Measurements from ENCODE around the gene ONECUT3. TPM values are rescaled to one million over a fixed set of nuclear protein-coding genes. Genes with fewer than 3 reads are reported as not detected.
A peak's percentile ranks its signal among the peaks of the same experiment; 100 is the strongest.
"Not testable (repeated sequence)": the region's sequence is repeated elsewhere in the genome, so short reads cannot be mapped to it uniquely, and the experiment has no call there.

ONECUT3 gene
- polyA plus RNA-seq, 1 of the 3 experiments (the other 2 are of a cell fraction): not detected

DNA sequence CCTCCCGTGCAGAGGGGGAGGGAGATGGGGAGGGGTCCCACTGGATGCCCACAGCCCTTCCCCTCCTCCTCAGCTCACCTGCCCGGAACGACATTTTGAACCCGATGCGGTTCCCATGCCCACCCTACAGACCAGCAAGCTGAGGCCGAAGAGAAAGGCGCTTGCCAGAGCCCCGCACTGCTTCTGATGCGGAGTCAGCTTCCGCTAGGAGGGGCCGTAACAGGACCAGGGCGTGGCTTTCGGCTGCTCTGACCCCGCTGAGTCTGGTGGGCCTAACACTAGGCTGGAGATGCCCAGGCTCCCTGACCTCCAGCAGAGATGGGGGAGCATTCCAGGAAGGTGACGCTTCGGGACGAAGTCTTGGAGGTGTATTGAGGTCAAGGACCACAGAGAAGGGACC is 6.7 kb downstream of the ONECUT3 start:
- 0% methylated on average over 1 of the region's 17 CpGs for WGBS (ENCODE audit: low lambda C conversion rate)
- no peaks in the 10 kb centered on the region for H3K9me3 ChIP-seq

DNA sequence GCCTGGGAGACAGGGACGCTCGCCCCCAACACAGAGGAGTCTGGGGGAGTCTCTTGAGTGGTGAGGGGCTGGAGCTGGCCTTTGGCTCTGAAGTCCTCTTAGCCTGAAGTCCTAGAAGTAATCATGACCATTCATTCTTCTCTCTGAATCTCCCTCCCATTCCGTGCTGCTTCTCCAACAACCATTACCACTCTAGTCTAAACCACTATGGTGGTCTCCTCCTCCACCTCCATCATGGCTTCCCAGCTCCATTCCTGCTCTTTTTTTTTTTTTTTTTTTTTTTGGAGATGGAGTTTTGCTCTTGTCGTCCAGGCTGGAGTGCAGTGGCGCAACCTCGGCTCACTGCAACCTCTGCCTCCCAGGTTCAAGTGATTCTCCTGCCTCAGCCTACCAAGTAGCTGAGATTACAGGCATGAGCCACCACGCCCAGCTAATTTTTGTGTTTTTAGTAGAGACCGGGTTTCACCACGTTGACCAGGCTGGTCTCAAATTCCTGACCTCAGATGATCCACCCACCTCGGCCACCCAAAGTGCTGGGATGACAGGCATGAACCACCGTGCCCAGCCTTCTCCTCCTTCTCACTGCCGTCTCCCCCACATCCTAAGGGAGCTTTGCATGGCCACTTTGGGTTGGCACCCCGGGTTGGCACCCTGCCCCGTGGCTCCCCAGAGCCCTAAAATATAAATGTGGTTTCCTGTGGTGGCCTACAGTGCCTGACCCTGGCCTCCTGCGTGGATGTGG is 7.7 kb downstream of the ONECUT3 start:
- DNase-seq; H3K9me3 ChIP-seq; H3K4me2 ChIP-seq; H3K36me3 ChIP-seq (replicated peaks in 1 of 2; ENCODE audit: control insufficient read depth in 1 of 2, insufficient read depth in 2 of 2, low read length in 1 of 2); H3K27ac ChIP-seq (ENCODE audit: low read depth in 2 of 2, low read length in 1 of 2); POLR2A ChIA-PET; H2AFZ ChIP-seq (ENCODE audit: low read depth); H3F3A ChIP-seq (replicated peaks; ENCODE audit: insufficient read depth); H3K4me1 ChIP-seq (ENCODE audit: control insufficient read depth in 1 of 2, insufficient read depth in 2 of 2, low read depth in 1 of 2, low read length in 1 of 2); H3K4me3 ChIP-seq (ENCODE audit: low read depth in 2 of 2, low read length in 1 of 2); H3K9ac ChIP-seq; H3K79me2 ChIP-seq (ENCODE audit: insufficient read depth); H3K9me2 ChIP-seq: not testable (repeated sequence)
- Histone ChIP-seq H4K20me1 (ENCODE audit: insufficient read depth) (peaks cover 15% of the 10 kb centered on the region), H3K27me3 (ENCODE audit: insufficient read depth) (peaks cover 96% of the 10 kb centered on the region)
- WGBS (ENCODE audit: low lambda C conversion rate): 5% methylated on average over 14 of the region's 15 CpGs
- CTCF ChIA-PET: interaction anchor here (0.8 to 9.3 kb wide), 7 partner anchors 15 to 88 kb away, joined by 3 to 128 read pairs (median 4); no protein-coding TSS in a partner anchor

More for the DNA sequence above, 6.7 kb downstream of the ONECUT3 start:
- Histone ChIP-seq H4K20me1 (ENCODE audit: insufficient read depth) (peaks cover 23% of the 10 kb centered on the region), H3K9ac (no peak overlapping the region), H3K36me3 (replicated peaks in 1 of 2; ENCODE audit: control insufficient read depth in 1 of 2, insufficient read depth in 2 of 2, low read length in 1 of 2) (no peaks in the 10 kb centered on the region), H3F3A (replicated peaks; ENCODE audit: insufficient read depth) (peaks cover 5% of the 10 kb centered on the region), H2AFZ (ENCODE audit: low read depth) (no peak overlapping the region), H3K4me2 (no peak overlapping the region), H3K79me2 (ENCODE audit: insufficient read depth) (no peaks in the 10 kb centered on the region), H3K27ac (ENCODE audit: low read depth in 2 of 2, low read length in 1 of 2) (no peak overlapping the region), H3K27me3 (ENCODE audit: insufficient read depth) (peaks cover 96% of the 10 kb centered on the region), H3K4me1 (ENCODE audit: control insufficient read depth in 1 of 2, insufficient read depth in 2 of 2, low read depth in 1 of 2, low read length in 1 of 2) (no peaks in the 10 kb centered on the region), H3K9me2 (no peaks in the 10 kb centered on the region), H3K4me3 (ENCODE audit: low read depth in 2 of 2, low read length in 1 of 2) (no peak overlapping the region)
- POLR2A ChIA-PET: no interaction called here
- DNase-seq: peak; percentile 46
- CTCF ChIA-PET: interaction anchor here (0.6 to 9.3 kb wide), 7 partner anchors 8 to 214 kb away, joined by 3 to 128 read pairs (median 4); no protein-coding TSS in a partner anchor
- no peak for TF ChIP-seq GATA2 (CRISPR knock-in tag; IDR thresholded peaks at IDR 0.05)
- TF ChIP-seq EZH2phosphoT487 (IDR thresholded peaks at IDR 0.05; ENCODE audit: borderline replicate concordance, low read depth): no peak
- no peak for TF ChIP-seq RCOR1 (IDR thresholded peaks at IDR 0.05; ENCODE audit: low read length)
- TF ChIP-seq GABPA (IDR thresholded peaks at IDR 0.05; ENCODE audit: low read depth): no peak
- TF ChIP-seq TAF1 (IDR thresholded peaks at IDR 0.05; ENCODE audit: borderline replicate concordance, low read depth, low read length): no peak
- TF ChIP-seq JUND (IDR thresholded peaks at IDR 0.05): no peak
- no peak for TF ChIP-seq MXI1 (IDR thresholded peaks at IDR 0.05; ENCODE audit: low read depth, low read length)
- TF ChIP-seq, protein P1, sequence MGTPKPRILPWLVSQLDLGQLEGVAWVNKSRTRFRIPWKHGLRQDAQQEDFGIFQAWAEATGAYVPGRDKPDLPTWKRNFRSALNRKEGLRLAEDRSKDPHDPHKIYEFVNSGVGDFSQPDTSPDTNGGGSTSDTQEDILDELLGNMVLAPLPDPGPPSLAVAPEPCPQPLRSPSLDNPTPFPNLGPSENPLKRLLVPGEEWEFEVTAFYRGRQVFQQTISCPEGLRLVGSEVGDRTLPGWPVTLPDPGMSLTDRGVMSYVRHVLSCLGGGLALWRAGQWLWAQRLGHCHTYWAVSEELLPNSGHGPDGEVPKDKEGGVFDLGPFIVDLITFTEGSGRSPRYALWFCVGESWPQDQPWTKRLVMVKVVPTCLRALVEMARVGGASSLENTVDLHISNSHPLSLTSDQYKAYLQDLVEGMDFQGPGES (IDR thresholded peaks at IDR 0.05; ENCODE audit: low read depth, low read length): no peak
- TF ChIP-seq, protein P2, sequence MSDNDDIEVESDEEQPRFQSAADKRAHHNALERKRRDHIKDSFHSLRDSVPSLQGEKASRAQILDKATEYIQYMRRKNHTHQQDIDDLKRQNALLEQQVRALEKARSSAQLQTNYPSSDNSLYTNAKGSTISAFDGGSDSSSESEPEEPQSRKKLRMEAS (IDR thresholded peaks at IDR 0.05; ENCODE audit: low read depth): no peak
- TF ChIP-seq, protein P3, sequence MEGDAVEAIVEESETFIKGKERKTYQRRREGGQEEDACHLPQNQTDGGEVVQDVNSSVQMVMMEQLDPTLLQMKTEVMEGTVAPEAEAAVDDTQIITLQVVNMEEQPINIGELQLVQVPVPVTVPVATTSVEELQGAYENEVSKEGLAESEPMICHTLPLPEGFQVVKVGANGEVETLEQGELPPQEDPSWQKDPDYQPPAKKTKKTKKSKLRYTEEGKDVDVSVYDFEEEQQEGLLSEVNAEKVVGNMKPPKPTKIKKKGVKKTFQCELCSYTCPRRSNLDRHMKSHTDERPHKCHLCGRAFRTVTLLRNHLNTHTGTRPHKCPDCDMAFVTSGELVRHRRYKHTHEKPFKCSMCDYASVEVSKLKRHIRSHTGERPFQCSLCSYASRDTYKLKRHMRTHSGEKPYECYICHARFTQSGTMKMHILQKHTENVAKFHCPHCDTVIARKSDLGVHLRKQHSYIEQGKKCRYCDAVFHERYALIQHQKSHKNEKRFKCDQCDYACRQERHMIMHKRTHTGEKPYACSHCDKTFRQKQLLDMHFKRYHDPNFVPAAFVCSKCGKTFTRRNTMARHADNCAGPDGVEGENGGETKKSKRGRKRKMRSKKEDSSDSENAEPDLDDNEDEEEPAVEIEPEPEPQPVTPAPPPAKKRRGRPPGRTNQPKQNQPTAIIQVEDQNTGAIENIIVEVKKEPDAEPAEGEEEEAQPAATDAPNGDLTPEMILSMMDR (IDR thresholded peaks at IDR 0.05): no peak
- TF ChIP-seq, protein P4, sequence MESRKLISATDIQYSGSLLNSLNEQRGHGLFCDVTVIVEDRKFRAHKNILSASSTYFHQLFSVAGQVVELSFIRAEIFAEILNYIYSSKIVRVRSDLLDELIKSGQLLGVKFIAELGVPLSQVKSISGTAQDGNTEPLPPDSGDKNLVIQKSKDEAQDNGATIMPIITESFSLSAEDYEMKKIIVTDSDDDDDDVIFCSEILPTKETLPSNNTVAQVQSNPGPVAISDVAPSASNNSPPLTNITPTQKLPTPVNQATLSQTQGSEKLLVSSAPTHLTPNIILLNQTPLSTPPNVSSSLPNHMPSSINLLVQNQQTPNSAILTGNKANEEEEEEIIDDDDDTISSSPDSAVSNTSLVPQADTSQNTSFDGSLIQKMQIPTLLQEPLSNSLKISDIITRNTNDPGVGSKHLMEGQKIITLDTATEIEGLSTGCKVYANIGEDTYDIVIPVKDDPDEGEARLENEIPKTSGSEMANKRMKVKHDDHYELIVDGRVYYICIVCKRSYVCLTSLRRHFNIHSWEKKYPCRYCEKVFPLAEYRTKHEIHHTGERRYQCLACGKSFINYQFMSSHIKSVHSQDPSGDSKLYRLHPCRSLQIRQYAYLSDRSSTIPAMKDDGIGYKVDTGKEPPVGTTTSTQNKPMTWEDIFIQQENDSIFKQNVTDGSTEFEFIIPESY (IDR thresholded peaks at IDR 0.05; ENCODE audit: borderline replicate concordance, low read depth): no peak
- TF ChIP-seq RXRA (IDR thresholded peaks at IDR 0.05; ENCODE audit: borderline replicate concordance, low read depth): no peak
